ENCODE data around the gene SRP54.
"Not testable (repeated sequence)": the region's sequence is repeated elsewhere in the genome, so short reads cannot be mapped to it uniquely, and the experiment has no call there.

Gene SRP54

DNA sequence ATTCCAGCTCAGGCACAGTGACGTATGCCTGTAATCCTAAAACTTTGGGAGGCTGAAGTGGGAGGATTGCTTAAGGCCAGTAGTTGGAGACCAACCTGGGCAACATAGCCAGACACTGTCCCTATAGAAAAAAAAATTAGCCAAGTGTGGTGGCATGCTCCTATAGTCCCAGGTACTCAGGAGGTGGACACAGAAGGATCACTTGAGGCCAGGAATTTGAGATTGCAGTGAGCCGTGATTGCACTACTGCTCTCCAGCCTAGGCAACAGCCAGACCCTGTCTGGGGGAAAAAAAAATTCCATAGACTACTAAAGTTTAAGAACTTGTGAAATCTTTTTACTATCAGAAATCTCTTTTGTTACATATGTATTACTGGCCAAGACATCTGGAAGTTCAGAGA is 69.8 kb downstream of the SRP54 start:
- no peaks in the 10 kb centered on the region for H3K27me3 ChIP-seq (replicated peaks in 2 of 5; ENCODE audit: control insufficient read depth in 4 of 5, insufficient read depth in 5 of 5, low read length in 4 of 5)
- peaks cover 0 to 4% (median 2%) of the 10 kb centered on the region in 4 experiments for H3K4me1 ChIP-seq (ENCODE audit: control extremely low read depth in 1 of 4, control insufficient read depth in 4 of 4, insufficient read depth in 4 of 4, low read length in 3 of 4)
- 100% methylated on average over 1 of the region's 2 CpGs for WGBS (ENCODE audit: insufficient coverage)
- CTCF ChIA-PET, result interaction anchor here (1.3 kb wide), 1 partner anchor 13 kb away, joined by 3 read pairs; no protein-coding TSS in a partner anchor
- DNase-seq, result no peak
- no peaks in the 10 kb centered on the region for H3K9me3 ChIP-seq (ENCODE audit: control extremely low read depth in 1 of 5, control insufficient read depth in 4 of 5, insufficient read depth in 2 of 5, low read depth in 1 of 5, low read length in 4 of 5)
- H3K36me3 ChIP-seq (ENCODE audit: control insufficient read depth in 4 of 4, insufficient read depth in 4 of 4, low read length in 3 of 4), result peaks cover 0 to 23% (median 2%) of the 10 kb centered on the region in 4 experiments
- H3K27ac ChIP-seq (ENCODE audit: insufficient read depth in 1 of 2, low read depth in 1 of 2, low read length in 2 of 2, poor library complexity in 1 of 2, severe bottlenecking in 2 of 2), result no peak overlapping the region
- no peak overlapping the region for H3K4me3 ChIP-seq (ENCODE audit: control insufficient read depth in 1 of 7, extremely low read depth in 1 of 7, insufficient read depth in 4 of 7, low read depth in 2 of 7, low read length in 6 of 7)
- POLR2A ChIA-PET, result no interaction called here

- H3K4me1 ChIP-seq (ENCODE audit: control extremely low read depth in 1 of 4, control insufficient read depth in 4 of 4, insufficient read depth in 4 of 4, low read length in 3 of 4); H3K4me3 ChIP-seq (ENCODE audit: control insufficient read depth in 1 of 7, extremely low read depth in 1 of 7, insufficient read depth in 4 of 7, low read depth in 2 of 7, low read length in 6 of 7); CTCF ChIA-PET; DNase-seq; H3K27me3 ChIP-seq (replicated peaks in 2 of 5; ENCODE audit: control insufficient read depth in 4 of 5, insufficient read depth in 5 of 5, low read length in 4 of 5); POLR2A ChIA-PET; H3K27ac ChIP-seq (ENCODE audit: insufficient read depth in 1 of 2, low read depth in 1 of 2, low read length in 2 of 2, poor library complexity in 1 of 2, severe bottlenecking in 2 of 2); H3K9me3 ChIP-seq (ENCODE audit: control extremely low read depth in 1 of 5, control insufficient read depth in 4 of 5, insufficient read depth in 2 of 5, low read depth in 1 of 5, low read length in 4 of 5): not testable (repeated sequence)
- WGBS (ENCODE audit: insufficient coverage), result no CpG with 5 or more reads among the region's 1 CpG
- peaks cover 7 to 29% (median 11%) of the 10 kb centered on the region in 4 experiments for H3K36me3 ChIP-seq (ENCODE audit: control insufficient read depth in 4 of 4, insufficient read depth in 4 of 4, low read length in 3 of 4)
Observed at GRCh38 chr14:35061113-35061791, 78.5 kb downstream of the SRP54 start.

- CTCF ChIA-PET, result interaction anchor here (0.9 kb wide), 1 partner anchor 13 kb away, joined by 3 read pairs; no protein-coding TSS in a partner anchor
Observed at GRCh38 chr14:35065731-35066130, 82.9 kb downstream of the SRP54 start.

GRCh38 chr14:35068238-35069012 is 85.6 kb downstream of the SRP54 start:
- peaks cover 11 to 36% (median 16%) of the 10 kb centered on the region in 4 experiments for H3K36me3 ChIP-seq (ENCODE audit: control insufficient read depth in 4 of 4, insufficient read depth in 4 of 4, low read length in 3 of 4)
- no peaks in the 10 kb centered on the region for H3K4me1 ChIP-seq (ENCODE audit: control extremely low read depth in 1 of 4, control insufficient read depth in 4 of 4, insufficient read depth in 4 of 4, low read length in 3 of 4)
- no peak overlapping the region for H3K27ac ChIP-seq (ENCODE audit: insufficient read depth in 1 of 2, low read depth in 1 of 2, low read length in 2 of 2, poor library complexity in 1 of 2, severe bottlenecking in 2 of 2)
- no peak overlapping the region for H3K4me3 ChIP-seq (ENCODE audit: control insufficient read depth in 1 of 7, extremely low read depth in 1 of 7, insufficient read depth in 4 of 7, low read depth in 2 of 7, low read length in 6 of 7)
- ChIA-PET POLR2A (interaction anchor here (0.9 kb wide), 1 partner anchor 54 kb away, joined by 3 read pairs; the partner anchor contains the start of genes PPP2R3C and PRORP), CTCF (no interaction called here)
- WGBS (ENCODE audit: insufficient coverage), result 100% methylated on average over 2 of the region's 4 CpGs
- DNase-seq, result no peak
- H3K27me3 ChIP-seq (replicated peaks in 2 of 5; ENCODE audit: control insufficient read depth in 4 of 5, insufficient read depth in 5 of 5, low read length in 4 of 5), result no peaks in the 10 kb centered on the region
- H3K9me3 ChIP-seq (ENCODE audit: control extremely low read depth in 1 of 5, control insufficient read depth in 4 of 5, insufficient read depth in 2 of 5, low read depth in 1 of 5, low read length in 4 of 5), result peaks cover 0 to 8% (median 0%) of the 10 kb centered on the region in 5 experiments

More at GRCh38 chr14:35065731-35066130, 82.9 kb downstream of the SRP54 start:
- H3K9me3 ChIP-seq (ENCODE audit: control extremely low read depth in 1 of 5, control insufficient read depth in 4 of 5, insufficient read depth in 2 of 5, low read depth in 1 of 5, low read length in 4 of 5); H3K27me3 ChIP-seq (replicated peaks in 2 of 5; ENCODE audit: control insufficient read depth in 4 of 5, insufficient read depth in 5 of 5, low read length in 4 of 5); H3K4me1 ChIP-seq (ENCODE audit: control extremely low read depth in 1 of 4, control insufficient read depth in 4 of 4, insufficient read depth in 4 of 4, low read length in 3 of 4); H3K27ac ChIP-seq (ENCODE audit: insufficient read depth in 1 of 2, low read depth in 1 of 2, low read length in 2 of 2, poor library complexity in 1 of 2, severe bottlenecking in 2 of 2); DNase-seq; POLR2A ChIA-PET; H3K4me3 ChIP-seq (ENCODE audit: control insufficient read depth in 1 of 7, extremely low read depth in 1 of 7, insufficient read depth in 4 of 7, low read depth in 2 of 7, low read length in 6 of 7): not testable (repeated sequence)
- 100% methylated on average over 4 of the region's 5 CpGs for WGBS (ENCODE audit: insufficient coverage)
- H3K36me3 ChIP-seq (ENCODE audit: control insufficient read depth in 4 of 4, insufficient read depth in 4 of 4, low read length in 3 of 4), result peaks cover 8 to 27% (median 16%) of the 10 kb centered on the region in 4 experiments

- DNase-seq, result no peak
- Histone ChIP-seq H3K4me3 (ENCODE audit: control insufficient read depth in 1 of 7, extremely low read depth in 1 of 7, insufficient read depth in 4 of 7, low read depth in 2 of 7, low read length in 6 of 7) (no peak overlapping the region), H3K27ac (ENCODE audit: insufficient read depth in 1 of 2, low read depth in 1 of 2, low read length in 2 of 2, poor library complexity in 1 of 2, severe bottlenecking in 2 of 2) (no peak overlapping the region), H3K27me3 (replicated peaks in 2 of 5; ENCODE audit: control insufficient read depth in 4 of 5, insufficient read depth in 5 of 5, low read length in 4 of 5) (no peaks in the 10 kb centered on the region), H3K9me3 (ENCODE audit: control extremely low read depth in 1 of 5, control insufficient read depth in 4 of 5, insufficient read depth in 2 of 5, low read depth in 1 of 5, low read length in 4 of 5) (peaks cover 0 to 12% (median 0%) of the 10 kb centered on the region in 5 experiments), H3K36me3 (ENCODE audit: control insufficient read depth in 4 of 4, insufficient read depth in 4 of 4, low read length in 3 of 4) (peaks cover 11 to 43% (median 16%) of the 10 kb centered on the region in 4 experiments), H3K4me1 (ENCODE audit: control extremely low read depth in 1 of 4, control insufficient read depth in 4 of 4, insufficient read depth in 4 of 4, low read length in 3 of 4) (no peaks in the 10 kb centered on the region)
- ChIA-PET CTCF (no interaction called here), POLR2A (no interaction called here)
- WGBS (ENCODE audit: insufficient coverage), result 100% methylated on average over 1 of the region's 3 CpGs
Observed at GRCh38 chr14:35072226-35072625, 89.4 kb downstream of the SRP54 start.

GRCh38 chr14:35073486-35073885 is 90.7 kb downstream of the SRP54 start:
- CTCF ChIA-PET, result interaction anchor here (1.3 kb wide), 1 partner anchor 32 kb away, joined by 3 read pairs; no protein-coding TSS in a partner anchor
- no CpG with 5 or more reads among the region's 1 CpG for WGBS (ENCODE audit: insufficient coverage)
- peaks cover 0 to 8% (median 0%) of the 10 kb centered on the region in 5 experiments for H3K9me3 ChIP-seq (ENCODE audit: control extremely low read depth in 1 of 5, control insufficient read depth in 4 of 5, insufficient read depth in 2 of 5, low read depth in 1 of 5, low read length in 4 of 5)
- no peaks in the 10 kb centered on the region for H3K4me1 ChIP-seq (ENCODE audit: control extremely low read depth in 1 of 4, control insufficient read depth in 4 of 4, insufficient read depth in 4 of 4, low read length in 3 of 4)
- no peak overlapping the region for H3K4me3 ChIP-seq (ENCODE audit: control insufficient read depth in 1 of 7, extremely low read depth in 1 of 7, insufficient read depth in 4 of 7, low read depth in 2 of 7, low read length in 6 of 7)
- H3K27me3 ChIP-seq (replicated peaks in 2 of 5; ENCODE audit: control insufficient read depth in 4 of 5, insufficient read depth in 5 of 5, low read length in 4 of 5), result no peaks in the 10 kb centered on the region
- POLR2A ChIA-PET, result no interaction called here
- H3K36me3 ChIP-seq (ENCODE audit: control insufficient read depth in 4 of 4, insufficient read depth in 4 of 4, low read length in 3 of 4), result peaks cover 7 to 35% (median 12%) of the 10 kb centered on the region in 4 experiments
- DNase-seq, result no peak
- no peak overlapping the region for H3K27ac ChIP-seq (ENCODE audit: insufficient read depth in 1 of 2, low read depth in 1 of 2, low read length in 2 of 2, poor library complexity in 1 of 2, severe bottlenecking in 2 of 2)

GRCh38 chr14:35078082-35078481 is 95.3 kb downstream of the SRP54 start:
- no peak for DNase-seq
- Histone ChIP-seq H3K27ac (ENCODE audit: insufficient read depth in 1 of 2, low read depth in 1 of 2, low read length in 2 of 2, poor library complexity in 1 of 2, severe bottlenecking in 2 of 2) (no peak overlapping the region), H3K36me3 (ENCODE audit: control insufficient read depth in 4 of 4, insufficient read depth in 4 of 4, low read length in 3 of 4) (peaks cover under 1 to 34% (median 12%) of the 10 kb centered on the region in 4 experiments), H3K4me1 (ENCODE audit: control extremely low read depth in 1 of 4, control insufficient read depth in 4 of 4, insufficient read depth in 4 of 4, low read length in 3 of 4) (no peaks in the 10 kb centered on the region), H3K27me3 (replicated peaks in 2 of 5; ENCODE audit: control insufficient read depth in 4 of 5, insufficient read depth in 5 of 5, low read length in 4 of 5) (no peaks in the 10 kb centered on the region), H3K4me3 (ENCODE audit: control insufficient read depth in 1 of 7, extremely low read depth in 1 of 7, insufficient read depth in 4 of 7, low read depth in 2 of 7, low read length in 6 of 7) (no peak overlapping the region), H3K9me3 (ENCODE audit: control extremely low read depth in 1 of 5, control insufficient read depth in 4 of 5, insufficient read depth in 2 of 5, low read depth in 1 of 5, low read length in 4 of 5) (peaks cover 0 to 8% (median 0%) of the 10 kb centered on the region in 5 experiments)
- WGBS (ENCODE audit: insufficient coverage), result no CpG with 5 or more reads among the region's 2 CpGs
- CTCF ChIA-PET, result interaction anchor here (1.3 kb wide), 1 partner anchor 15 kb away, joined by 3 read pairs; no protein-coding TSS in a partner anchor
- POLR2A ChIA-PET, result no interaction called here

Data from common myeloid progenitor, CD34-positive (primary cell).